ENCODE measurements around the gene CTNND2. TPM values are rescaled to one million over a fixed set of nuclear protein-coding genes. Genes with fewer than 3 reads are reported as not detected.

Gene CTNND2
- total RNA-seq, 1 experiment from 2014 or later = 7.0 TPM

DNA sequence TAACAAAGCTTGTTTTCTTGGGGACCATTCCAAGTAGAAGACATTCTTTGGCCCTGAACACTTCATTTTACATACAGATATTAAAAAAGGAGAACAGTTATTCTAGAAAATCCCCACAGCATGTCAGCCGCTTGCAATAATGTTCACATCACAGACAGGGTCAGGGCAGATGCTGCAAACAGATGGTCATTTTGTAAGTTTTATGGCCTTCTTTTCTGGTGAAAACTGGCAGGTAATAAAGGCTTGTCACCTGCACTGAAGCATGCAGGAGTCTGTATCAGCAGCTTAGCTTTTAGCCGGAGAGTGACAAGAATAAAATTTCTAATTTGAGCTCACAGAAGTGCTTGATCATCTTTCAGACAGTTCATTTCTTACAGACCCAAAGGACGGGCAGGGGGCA is 922.3 kb downstream of the CTNND2 start:
- DNase-seq = no peak
- Histone ChIP-seq H3K23me2 (ENCODE audit: insufficient read length, low read depth, low read length, poor library complexity, severe bottlenecking) (no peaks in the 10 kb centered on the region), H4K8ac (replicated peaks; ENCODE audit: insufficient read length, low read depth, low read length) (no peak overlapping the region), H3K79me2 (ENCODE audit: insufficient read depth, low read length) (no peaks in the 10 kb centered on the region), H2BK120ac (ENCODE audit: low read depth, low read length, poor library complexity, severe bottlenecking) (no peak overlapping the region), H3T11ph (ENCODE audit: low read length) (no peak overlapping the region), H4K20me1 (ENCODE audit: control insufficient read depth, insufficient read depth, insufficient read length) (no peaks in the 10 kb centered on the region), H2BK12ac (ENCODE audit: insufficient read length, low read depth, low read length) (no peak overlapping the region), H2AK5ac (ENCODE audit: insufficient read length, low read length) (no peak overlapping the region), H4K91ac (ENCODE audit: insufficient read length, low read depth, low read length) (no peak overlapping the region), H2BK15ac (ENCODE audit: low read depth, low read length) (no peak overlapping the region), H3K27me3 (ENCODE audit: insufficient read depth, low read length) (no peaks in the 10 kb centered on the region), H3K23ac (ENCODE audit: insufficient read length, low read depth, low read length) (no peak overlapping the region), H3K9ac (ENCODE audit: extremely low read depth, insufficient read length, low read length) (no peak overlapping the region), H3K9me3 (ENCODE audit: control insufficient read depth, low read depth, low read length) (no peaks in the 10 kb centered on the region), H3K14ac (ENCODE audit: insufficient read depth, low read length) (no peak overlapping the region), H3K4me1 (ENCODE audit: insufficient read depth, low read length) (no peaks in the 10 kb centered on the region), H3K4me2 (ENCODE audit: insufficient read depth, insufficient read length, low read length) (no peak overlapping the region), H3K4ac (ENCODE audit: low read depth, low read length) (no peak overlapping the region), H3K27ac (ENCODE audit: insufficient read length, low read depth, low read length) (no peak overlapping the region), H2AFZ (ENCODE audit: low read length) (no peak overlapping the region), H3K18ac (ENCODE audit: insufficient read length, low read depth, low read length) (no peak overlapping the region), H2BK20ac (ENCODE audit: low read depth, low read length, poor library complexity, severe bottlenecking) (no peak overlapping the region), H4K5ac (ENCODE audit: insufficient read length, low read depth, low read length) (no peak overlapping the region), H3K56ac (ENCODE audit: insufficient read length, low read depth, low read length) (no peak overlapping the region), H3K79me1 (ENCODE audit: insufficient read depth, low read depth, low read length, poor library complexity, severe bottlenecking) (no peaks in the 10 kb centered on the region), H2BK5ac (ENCODE audit: insufficient read length, low read length) (no peak overlapping the region)
- peaks cover 6% of the 10 kb centered on the region; the same call in 1 of the 2 replicates for H3K27me3 Mint-ChIP-seq (ENCODE audit: low read depth)
- H3K9me3 Mint-ChIP-seq = no peaks in the 10 kb centered on the region
- H3K4me1 Mint-ChIP-seq = peaks cover 0 to 6% of the 10 kb centered on the region in 2 experiments; a peak in 3 of 4 replicates
- WGBS (ENCODE audit: extremely low coverage, insufficient read length, low lambda C conversion rate) = no CpG with 5 or more reads among the region's 3 CpGs
- no peak overlapping the region for H3K4me3 Mint-ChIP-seq
- no peak overlapping the region for H3K27ac Mint-ChIP-seq
- TF ChIP-seq CTCF (conservative IDR thresholded peaks at IDR 0.05) = no peak
- no peaks in the 10 kb centered on the region for H3K36me3 Mint-ChIP-seq (ENCODE audit: insufficient read depth in 1 of 3, low read depth in 3 of 3)
